Astrocyte (in vitro differentiated cells and primary cell): ENCODE data around the gene SLBP. TPM values are rescaled to one million over a fixed set of nuclear protein-coding genes. Genes with fewer than 3 reads are reported as not detected.

Source experiments
- DNase-seq: peaks from one replicate; pipeline ENCODE4 v3.0.0-alpha.2; 2010; ENCODE audit warnings: low read depth
- FAIRE-seq: peaks from 2 replicates; lab custom pipeline; 2011; peaks lifted over from hg19 to GRCh38; lab: Jason Lieb, UNC
- H2AFZ ChIP-seq: 2 replicates; pipeline ENCODE4 v1.6.0; 2012; ENCODE audit warnings: low read depth, low read length, inconsistent platforms
- H3K27ac ChIP-seq: 2 replicates; pipeline ENCODE4 v1.5.1; 2011; ENCODE audit warnings: low read depth, low read length, inconsistent platforms
- H3K27me3 ChIP-seq: 2 replicates; pipeline ENCODE4 v1.6.0; 2011; ENCODE audit warnings: low read length, inconsistent platforms; ENCODE audit not compliant: insufficient read depth
- H3K36me3 ChIP-seq: 2 replicates; pipeline ENCODE4 v1.5.1; 2011; ENCODE audit warnings: low read length, inconsistent platforms; ENCODE audit not compliant: insufficient read depth
- H3K4me1 ChIP-seq: 2 replicates; pipeline ENCODE4 v1.5.1; 2011; ENCODE audit warnings: low read length, inconsistent platforms; ENCODE audit not compliant: insufficient read depth
- H3K4me2 ChIP-seq: 2 replicates; pipeline ENCODE4 v1.6.0; 2012; ENCODE audit warnings: low read length, inconsistent platforms
- H3K4me3 ChIP-seq: 2 replicates; pipeline ENCODE4 v1.5.1; 2011; ENCODE audit warnings: low read depth, mild to moderate bottlenecking, low read length, inconsistent platforms; ENCODE audit not compliant: insufficient read depth
- H3K79me2 ChIP-seq: 2 replicates; pipeline ENCODE4 v1.6.0; 2012; ENCODE audit warnings: mild to moderate bottlenecking, low read length, inconsistent platforms; ENCODE audit not compliant: insufficient read depth
- H3K9ac ChIP-seq: 2 replicates; pipeline ENCODE4 v1.6.0; 2012; ENCODE audit warnings: mild to moderate bottlenecking, low read length, inconsistent platforms
- H3K9me3 ChIP-seq: 2 replicates; pipeline ENCODE4 v1.5.1; 2012; ENCODE audit warnings: low read depth, mild to moderate bottlenecking, low read length, inconsistent platforms; ENCODE audit not compliant: insufficient read depth
- H4K20me1 ChIP-seq: 2 replicates; pipeline ENCODE4 v1.6.0; 2012; ENCODE audit warnings: low read length, inconsistent platforms; ENCODE audit not compliant: insufficient read depth
- H3K27ac Mint-ChIP-seq: one replicate; pipeline ENCODE4 v1.8.0; 2021; ENCODE audit warnings: mild to moderate bottlenecking, mixed read lengths; ENCODE audit not compliant: unreplicated experiment
- H3K27me3 Mint-ChIP-seq: one replicate; pipeline ENCODE4 v1.8.0; 2021; ENCODE audit warnings: low read depth, mixed read lengths; ENCODE audit not compliant: unreplicated experiment
- H3K36me3 Mint-ChIP-seq: one replicate; pipeline ENCODE4 v1.8.0; 2021; ENCODE audit warnings: low read depth, mixed read lengths; ENCODE audit not compliant: unreplicated experiment
- H3K4me1 Mint-ChIP-seq: one replicate; pipeline ENCODE4 v1.8.0; 2021; ENCODE audit warnings: low read depth, mixed read lengths; ENCODE audit not compliant: unreplicated experiment
- H3K4me3 Mint-ChIP-seq: one replicate; pipeline ENCODE4 v1.8.0; 2021; ENCODE audit warnings: mild to moderate bottlenecking, moderate library complexity, mixed read lengths; ENCODE audit not compliant: unreplicated experiment
- H3K9me3 Mint-ChIP-seq: one replicate; pipeline ENCODE4 v1.8.0; 2021; ENCODE audit warnings: mild to moderate bottlenecking, mixed read lengths; ENCODE audit not compliant: unreplicated experiment
- EZH2 ChIP-seq: IDR thresholded peaks from 2 replicates; pipeline ENCODE4 v1.6.1; 2012; ENCODE audit warnings: mild to moderate bottlenecking, low read length, inconsistent platforms; ENCODE audit not compliant: insufficient read depth
- total RNA-seq: library from RNA; stranded (reverse); gene quantifications from 2 replicates; pipeline ENCODE4 v1.2.1, GENCODE V29; 2021
- TF ChIP-seq, protein P1 (sequence below): IDR thresholded peaks from 2 replicates; pipeline ENCODE4 v1.5.1; 2011; ENCODE audit warnings: low read depth, mild to moderate bottlenecking, inconsistent platforms, low read length, moderate library complexity; ENCODE audit not compliant: insufficient read depth

The SLBP gene
- total RNA-seq, 1 donor from 2014 or later, result 44.5 TPM

GRCh38 chr4:1668488-1668840 is 43.7 kb downstream of the SLBP start:
- Mint-ChIP-seq H3K9me3 (no peaks in the 10 kb centered on the region), H3K4me1 (peaks cover 3% of the 10 kb centered on the region), H3K27me3 (peaks cover 3% of the 10 kb centered on the region), H3K36me3 (peaks cover 3% of the 10 kb centered on the region), H3K4me3 (no peak overlapping the region), H3K27ac (no peak overlapping the region)
- FAIRE-seq, result no peak
- Histone ChIP-seq H3K27me3 (no peaks in the 10 kb centered on the region), H3K79me2 (no peaks in the 10 kb centered on the region), H3K36me3 (no peaks in the 10 kb centered on the region), H3K4me2 (no peak overlapping the region), H3K4me1 (no peaks in the 10 kb centered on the region), H4K20me1 (no peaks in the 10 kb centered on the region), H2AFZ (no peak overlapping the region), H3K9ac (no peak overlapping the region), H3K4me3 (no peak overlapping the region), H3K9me3 (no peaks in the 10 kb centered on the region), H3K27ac (no peak overlapping the region)
- no peak for DNase-seq
- TF ChIP-seq, protein P1, sequence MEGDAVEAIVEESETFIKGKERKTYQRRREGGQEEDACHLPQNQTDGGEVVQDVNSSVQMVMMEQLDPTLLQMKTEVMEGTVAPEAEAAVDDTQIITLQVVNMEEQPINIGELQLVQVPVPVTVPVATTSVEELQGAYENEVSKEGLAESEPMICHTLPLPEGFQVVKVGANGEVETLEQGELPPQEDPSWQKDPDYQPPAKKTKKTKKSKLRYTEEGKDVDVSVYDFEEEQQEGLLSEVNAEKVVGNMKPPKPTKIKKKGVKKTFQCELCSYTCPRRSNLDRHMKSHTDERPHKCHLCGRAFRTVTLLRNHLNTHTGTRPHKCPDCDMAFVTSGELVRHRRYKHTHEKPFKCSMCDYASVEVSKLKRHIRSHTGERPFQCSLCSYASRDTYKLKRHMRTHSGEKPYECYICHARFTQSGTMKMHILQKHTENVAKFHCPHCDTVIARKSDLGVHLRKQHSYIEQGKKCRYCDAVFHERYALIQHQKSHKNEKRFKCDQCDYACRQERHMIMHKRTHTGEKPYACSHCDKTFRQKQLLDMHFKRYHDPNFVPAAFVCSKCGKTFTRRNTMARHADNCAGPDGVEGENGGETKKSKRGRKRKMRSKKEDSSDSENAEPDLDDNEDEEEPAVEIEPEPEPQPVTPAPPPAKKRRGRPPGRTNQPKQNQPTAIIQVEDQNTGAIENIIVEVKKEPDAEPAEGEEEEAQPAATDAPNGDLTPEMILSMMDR, result no peak
- TF ChIP-seq EZH2, result no peak

GRCh38 chr4:1667273-1667672 is 44.8 kb downstream of the SLBP start:
- H3K4me3 Mint-ChIP-seq, result no peak overlapping the region
- no peak overlapping the region for H3K27ac Mint-ChIP-seq
- H3K27me3 ChIP-seq, result no peaks in the 10 kb centered on the region
- H3K36me3 ChIP-seq, result no peaks in the 10 kb centered on the region
- H3K4me1 Mint-ChIP-seq, result peaks cover 3% of the 10 kb centered on the region
- TF ChIP-seq, protein P1, result no peak
- TF ChIP-seq EZH2, result no peak
- no peaks in the 10 kb centered on the region for H3K9me3 ChIP-seq
- H3K9me3 Mint-ChIP-seq, result no peaks in the 10 kb centered on the region
- FAIRE-seq, result no peak
- no peak overlapping the region for H3K4me3 ChIP-seq
- no peak overlapping the region for H3K4me2 ChIP-seq
- peaks cover 3% of the 10 kb centered on the region for H3K27me3 Mint-ChIP-seq
- H3K27ac ChIP-seq, result no peak overlapping the region
- H3K36me3 Mint-ChIP-seq, result peaks cover 3% of the 10 kb centered on the region
- H2AFZ ChIP-seq, result no peak overlapping the region
- no peak overlapping the region for H3K9ac ChIP-seq
- H4K20me1 ChIP-seq, result no peaks in the 10 kb centered on the region
- H3K4me1 ChIP-seq, result no peaks in the 10 kb centered on the region
- no peaks in the 10 kb centered on the region for H3K79me2 ChIP-seq
- no peak for DNase-seq

- no peak overlapping the region for H2AFZ ChIP-seq
- H3K4me3 ChIP-seq, result no peak overlapping the region
- Mint-ChIP-seq H3K4me3 (no peak overlapping the region), H3K4me1 (peaks cover 3% of the 10 kb centered on the region), H3K9me3 (no peaks in the 10 kb centered on the region), H3K36me3 (peaks cover under 1% of the 10 kb centered on the region), H3K27me3 (peaks cover 2% of the 10 kb centered on the region), H3K27ac (no peak overlapping the region)
- H3K4me2 ChIP-seq, result no peak overlapping the region
- DNase-seq (no peak), FAIRE-seq (no peak)
- TF ChIP-seq EZH2, result no peak
- TF ChIP-seq, protein P1, result no peak
- no peak overlapping the region for H3K27ac ChIP-seq
- no peaks in the 10 kb centered on the region for H4K20me1 ChIP-seq
- H3K9me3 ChIP-seq, result no peaks in the 10 kb centered on the region
- H3K9ac ChIP-seq, result no peak overlapping the region
- H3K36me3 ChIP-seq, result no peaks in the 10 kb centered on the region
- no peaks in the 10 kb centered on the region for H3K27me3 ChIP-seq
- no peaks in the 10 kb centered on the region for H3K79me2 ChIP-seq
- H3K4me1 ChIP-seq, result no peaks in the 10 kb centered on the region
These were observed 45.7 kb downstream of the SLBP start for GRCh38 chr4:1666391-1666790.
